ENCODE measurements around the gene DET1.

DNA sequence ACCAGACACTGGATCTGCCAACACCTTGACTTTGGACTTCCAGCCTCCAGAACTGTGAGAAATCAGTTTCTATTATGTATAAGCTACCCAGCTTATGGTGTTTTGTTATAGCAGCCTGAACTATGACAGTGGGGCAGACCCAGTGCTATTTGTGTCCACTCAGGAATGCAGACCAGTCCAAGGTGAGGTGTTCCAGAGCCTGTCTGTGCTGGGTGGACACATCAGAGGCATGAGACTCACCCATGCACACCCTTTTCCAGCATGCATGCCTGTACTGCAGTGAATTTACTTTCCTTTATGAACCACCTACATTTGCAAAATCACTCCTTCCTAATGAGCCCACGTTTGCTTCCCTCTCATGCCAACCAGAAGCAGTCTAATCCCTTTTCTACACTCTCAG, 27.6 kb upstream of the DET1 start:
- TF ChIP-seq, protein P1, sequence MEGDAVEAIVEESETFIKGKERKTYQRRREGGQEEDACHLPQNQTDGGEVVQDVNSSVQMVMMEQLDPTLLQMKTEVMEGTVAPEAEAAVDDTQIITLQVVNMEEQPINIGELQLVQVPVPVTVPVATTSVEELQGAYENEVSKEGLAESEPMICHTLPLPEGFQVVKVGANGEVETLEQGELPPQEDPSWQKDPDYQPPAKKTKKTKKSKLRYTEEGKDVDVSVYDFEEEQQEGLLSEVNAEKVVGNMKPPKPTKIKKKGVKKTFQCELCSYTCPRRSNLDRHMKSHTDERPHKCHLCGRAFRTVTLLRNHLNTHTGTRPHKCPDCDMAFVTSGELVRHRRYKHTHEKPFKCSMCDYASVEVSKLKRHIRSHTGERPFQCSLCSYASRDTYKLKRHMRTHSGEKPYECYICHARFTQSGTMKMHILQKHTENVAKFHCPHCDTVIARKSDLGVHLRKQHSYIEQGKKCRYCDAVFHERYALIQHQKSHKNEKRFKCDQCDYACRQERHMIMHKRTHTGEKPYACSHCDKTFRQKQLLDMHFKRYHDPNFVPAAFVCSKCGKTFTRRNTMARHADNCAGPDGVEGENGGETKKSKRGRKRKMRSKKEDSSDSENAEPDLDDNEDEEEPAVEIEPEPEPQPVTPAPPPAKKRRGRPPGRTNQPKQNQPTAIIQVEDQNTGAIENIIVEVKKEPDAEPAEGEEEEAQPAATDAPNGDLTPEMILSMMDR (IDR thresholded peaks at IDR 0.05; ENCODE audit: low read depth, low read length): no peak
- no peak for TF ChIP-seq EZH2phosphoT487 (IDR thresholded peaks at IDR 0.05; ENCODE audit: low read depth)
